ENCODE measurements around the gene CDC37.
A peak's percentile ranks its signal among the peaks of the same experiment; 100 is the strongest.

The CDC37 gene

DNA sequence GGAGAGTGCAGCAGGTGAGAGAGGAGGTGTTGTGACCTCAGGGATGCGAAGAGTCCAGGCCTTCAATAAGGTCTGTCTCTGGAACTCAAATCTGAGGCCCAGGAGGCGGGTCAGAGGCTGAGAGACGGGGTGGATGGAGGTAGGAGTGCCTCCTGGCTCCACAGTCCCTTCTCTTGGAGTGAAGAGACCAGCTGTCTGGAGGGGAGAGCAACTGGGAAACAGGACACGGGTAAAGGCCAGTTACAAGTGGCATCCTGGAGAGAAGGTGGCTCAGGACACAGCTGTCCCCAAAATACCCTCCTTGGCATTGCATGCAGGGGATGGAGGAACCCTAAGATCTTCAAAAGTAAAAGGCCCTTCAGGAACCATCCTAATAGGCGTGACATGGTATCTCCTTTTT is 36.2 kb upstream of the CDC37 start:
- no peak for TF ChIP-seq CTCF (IDR thresholded peaks at IDR 0.05)
- Histone ChIP-seq H3K4me1 (no peaks in the 10 kb centered on the region), H3K36me3 (no peaks in the 10 kb centered on the region), H3K27me3 (no peaks in the 10 kb centered on the region), H3K4me3 (no peak overlapping the region), H3K27ac (no peak overlapping the region), H3K9me3 (no peaks in the 10 kb centered on the region)
- intact Hi-C loops (cut with DNase I; ENCODE audit: low total_unique reads) = no loop called here
- DNase-seq = no peak

DNA sequence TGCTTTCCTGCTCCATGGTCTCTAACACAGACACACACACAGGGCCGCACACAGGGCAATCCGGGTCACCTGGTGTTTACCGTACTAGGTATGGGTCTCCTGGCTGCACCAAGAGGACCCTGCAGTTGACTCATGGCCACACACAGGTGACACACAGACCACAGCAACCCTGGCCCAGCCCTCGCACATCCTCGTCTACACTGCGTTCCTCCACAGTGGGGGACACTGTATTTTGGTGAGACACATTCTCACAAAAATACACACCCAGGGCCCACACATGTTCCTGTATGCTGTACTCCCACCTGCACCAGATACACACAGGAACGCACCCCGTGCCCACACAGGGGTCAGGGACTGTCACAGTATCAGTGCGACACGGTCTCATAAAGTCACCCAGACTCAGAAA is 29.8 kb upstream of the CDC37 start:
- no peaks in the 10 kb centered on the region for H3K9me3 ChIP-seq
- peaks cover 0 to 25% (median 20%) of the 10 kb centered on the region in 4 donors for H3K4me1 ChIP-seq
- DNase-seq = no peak
- H3K4me3 ChIP-seq = no peak overlapping the region
- intact Hi-C loops (cut with DNase I; ENCODE audit: low total_unique reads) = no loop called here
- H3K27me3 ChIP-seq = peaks cover 0 to 19% of the 10 kb centered on the region in 2 donors
- no peaks in the 10 kb centered on the region for H3K36me3 ChIP-seq
- TF ChIP-seq CTCF (IDR thresholded peaks at IDR 0.05) = no peak
- H3K27ac ChIP-seq = no peak overlapping the region

- peaks cover 0 to 25% (median 20%) of the 10 kb centered on the region in 4 donors for H3K4me1 ChIP-seq
- H3K36me3 ChIP-seq = no peaks in the 10 kb centered on the region
- no peak for TF ChIP-seq CTCF (IDR thresholded peaks at IDR 0.05)
- no peak for DNase-seq
- peak overlapping the region; percentile 27 for H3K27ac ChIP-seq
- intact Hi-C loops (cut with DNase I; ENCODE audit: low total_unique reads) = no loop called here
- H3K9me3 ChIP-seq = no peaks in the 10 kb centered on the region
- H3K4me3 ChIP-seq = peak overlapping the region; percentile 59 to 62
- H3K27me3 ChIP-seq = peaks cover 0 to 19% of the 10 kb centered on the region in 2 donors
These were observed 29.4 kb upstream of the CDC37 start for GRCh38 chr19:10432736-10433130.

GRCh38 chr19:10431943-10432735 is 28.8 kb upstream of the CDC37 start:
- no peaks in the 10 kb centered on the region for H3K36me3 ChIP-seq
- peak overlapping the region; percentile 59 to 62 for H3K4me3 ChIP-seq
- intact Hi-C loops (cut with DNase I; ENCODE audit: low total_unique reads) = no loop called here
- H3K27me3 ChIP-seq = peaks cover 0 to 19% of the 10 kb centered on the region in 2 donors
- H3K9me3 ChIP-seq = no peaks in the 10 kb centered on the region
- peak; percentile 68 to 82 for DNase-seq
- TF ChIP-seq CTCF (IDR thresholded peaks at IDR 0.05) = no peak
- peaks cover 0 to 25% (median 20%) of the 10 kb centered on the region in 4 donors for H3K4me1 ChIP-seq
- peak overlapping the region; percentile 27 to 45 for H3K27ac ChIP-seq

GRCh38 chr19:10431254-10431942 is 28.1 kb upstream of the CDC37 start:
- H3K4me1 ChIP-seq = peaks cover 0 to 25% (median 20%) of the 10 kb centered on the region in 4 donors
- peak in 1 of 2 donors; percentile 41 for DNase-seq
- H3K4me3 ChIP-seq = peak overlapping the region; percentile 59 to 62
- H3K36me3 ChIP-seq = no peaks in the 10 kb centered on the region
- intact Hi-C loops (cut with DNase I; ENCODE audit: low total_unique reads) = no loop called here
- no peaks in the 10 kb centered on the region for H3K9me3 ChIP-seq
- H3K27ac ChIP-seq = peak overlapping the region; percentile 11 to 45
- no peak for TF ChIP-seq CTCF (IDR thresholded peaks at IDR 0.05)
- peaks cover 0 to 19% of the 10 kb centered on the region in 2 donors for H3K27me3 ChIP-seq
